B cell (primary cell): Measurements from ENCODE around the gene CNNM3. TPM values are rescaled to one million over a fixed set of nuclear protein-coding genes. Genes with fewer than 3 reads are reported as not detected.

Experiments used
- ATAC-seq: fragments of 200-7000 bp; cut with Tn5 transposase; one replicate; pipeline ENCODE4 v1.10.0; 2021; ENCODE audit warnings: low read depth, mild to moderate bottlenecking, moderate number of reproducible peaks, moderate library complexity
- CTCF ChIA-PET: fragments of 350-600 bp; sonication (Branson Sonifier 250); formaldehyde crosslinking; loops from one replicate; lab custom pipeline; 2021; ENCODE audit warnings: antibody characterized with exemption, inconsistent platforms; lab: Charles Lee
- POLR2A ChIA-PET: fragments of 350-600 bp; sonication (Branson Sonifier 250); formaldehyde crosslinking; loops from one replicate; lab custom pipeline; 2021; ENCODE audit warnings: antibody characterized with exemption; lab: Charles Lee
- DNase-seq: peaks from one replicate; pipeline ENCODE4 v3.0.0; 2013
- H2AFZ ChIP-seq: 2 replicates; pipeline ENCODE4 v1.6.1; 2012; ENCODE audit warnings: mild to moderate bottlenecking, low read depth, low read length; ENCODE audit not compliant: insufficient read depth, poor library complexity, severe bottlenecking
- H3K27ac ChIP-seq, 2 donors: 1 replicate in 1 of 2; 2 replicates in 1 of 2; pipeline ENCODE4 v1.5.1; 2012 to 2013; ENCODE audit warnings: low read length in 2 of 2, mild to moderate bottlenecking in 2 of 2, moderate library complexity in 1 of 2
- H3K27me3 ChIP-seq, 4 experiments: fragments of 200-600 bp in 1 of 4; sonication (generic) in 1 of 4; replicated peaks in 1 of 4; 1 replicate in 2 of 4; 2 replicates in 2 of 4; pipeline versions ENCODE4 v1.6.1 to v1.7.0; 2013 to 2016; ENCODE audit warnings: low read length in 3 of 4, mild to moderate bottlenecking in 2 of 4, mixed read lengths in 1 of 4, moderate library complexity in 1 of 4; ENCODE audit not compliant: insufficient read depth in 4 of 4, control insufficient read depth in 3 of 4; ENCODE audit errors: control extremely low read depth in 1 of 4
- H3K36me3 ChIP-seq, 2 experiments: replicated peaks in 1 of 2; 1 replicate in 1 of 2; 2 replicates in 1 of 2; pipeline versions ENCODE4 v1.6.1 to v1.7.1; 2013; ENCODE audit warnings: low read length in 1 of 2; ENCODE audit not compliant: insufficient read depth in 2 of 2, control insufficient read depth in 1 of 2; ENCODE audit errors: control extremely low read depth in 1 of 2, extremely low read depth in 1 of 2
- H3K4me1 ChIP-seq, 2 donors: fragments of 200-600 bp in 1 of 2; sonication (generic) in 1 of 2; 1 replicate in 1 of 2; 2 replicates in 1 of 2; pipeline versions ENCODE4 v1.5.1 to v1.6.1; 2013 to 2017; ENCODE audit warnings: low read length in 2 of 2; ENCODE audit not compliant: control insufficient read depth in 2 of 2, insufficient read depth in 2 of 2
- H3K4me2 ChIP-seq: replicated peaks from 2 replicates; pipeline ENCODE3; 2012; ENCODE audit warnings: mild to moderate bottlenecking, low read depth, low read length; ENCODE audit not compliant: poor library complexity, severe bottlenecking
- H3K4me3 ChIP-seq, 5 experiments: fragments of 200-600 bp in 1 of 5; sonication (generic) in 1 of 5; 1 replicate in 3 of 5; 2 replicates in 2 of 5; pipeline versions ENCODE4 v1.5.1 to v1.7.0; 2011 to 2016; ENCODE audit warnings: low read length in 4 of 5, mild to moderate bottlenecking in 4 of 5, low read depth in 2 of 5, control low read depth in 1 of 5, moderate library complexity in 1 of 5; ENCODE audit not compliant: insufficient read depth in 1 of 5; ENCODE audit errors: control extremely low read depth in 1 of 5, extremely low read depth in 1 of 5
- H3K79me2 ChIP-seq: fragments of 200-600 bp; sonication (generic); one replicate; pipeline ENCODE4 v1.6.0; 2016; ENCODE audit warnings: low read length; ENCODE audit not compliant: control insufficient read depth, insufficient read depth
- H3K9ac ChIP-seq: fragments of 200-600 bp; sonication (generic); 2 replicates; pipeline ENCODE4 v1.6.1; 2017; ENCODE audit warnings: mild to moderate bottlenecking, low read length, moderate library complexity
- H3K9me3 ChIP-seq, 3 donors: one replicate each; pipeline versions ENCODE4 v1.6.1 to v1.7.1; 2013; ENCODE audit warnings: low read length in 2 of 3; ENCODE audit not compliant: control insufficient read depth in 2 of 3, insufficient read depth in 1 of 3; ENCODE audit errors: control extremely low read depth in 1 of 3
- H4K20me1 ChIP-seq: 2 replicates; pipeline ENCODE4 v1.6.0; 2012; ENCODE audit warnings: mild to moderate bottlenecking, low read length; ENCODE audit not compliant: insufficient read depth, control insufficient read depth, poor library complexity, severe bottlenecking
- H3K27ac Mint-ChIP-seq: one replicate; pipeline ENCODE4 v1.8.0; 2021; ENCODE audit warnings: mixed read lengths
- H3K27me3 Mint-ChIP-seq: one replicate; pipeline ENCODE4 v1.8.0; 2021; ENCODE audit warnings: mixed read lengths
- H3K4me1 Mint-ChIP-seq: one replicate; pipeline ENCODE4 v1.8.0; 2021; ENCODE audit warnings: mixed read lengths
- H3K4me3 Mint-ChIP-seq: one replicate; pipeline ENCODE4 v1.8.0; 2021; ENCODE audit warnings: mixed read lengths
- H3K9me3 Mint-ChIP-seq: one replicate; pipeline ENCODE4 v1.8.0; 2022; ENCODE audit warnings: mixed read lengths; ENCODE audit not compliant: insufficient read depth
- EZH2 ChIP-seq: IDR thresholded peaks from 2 replicates; pipeline ENCODE4 v1.6.1; 2012; ENCODE audit warnings: borderline replicate concordance, low read depth, mild to moderate bottlenecking, moderate library complexity, low read length; ENCODE audit not compliant: insufficient read depth, poor library complexity, severe bottlenecking
- WGBS: methylation state at CpG from one replicate; pipeline ENCODE4 v1.1.5; 2013; ENCODE audit warnings: missing lambda C conversion rate; ENCODE audit not compliant: insufficient coverage; 5-methylcytosine and 5-hydroxymethylcytosine counted together
- intact Hi-C: fragments of 100-400 bp; cut with micrococcal nuclease; formaldehyde crosslinking; loops from one replicate; pipeline ENCODE4 v1.10.0; 2022
- polyA plus RNA-seq: library from polyadenylated mRNA; depleted of rRNA; stranded (reverse); fragments of >200 nt; gene quantifications from 2 replicates; pipeline ENCODE4 v1.2.3, GENCODE V29; 2012
- total RNA-seq, 2 donors: library from RNA; stranded (reverse); fragments of 120-200 nt in 1 of 2; gene quantifications; 1 replicate in 1 of 2; 2 replicates in 1 of 2; pipeline versions ENCODE4 v1.2.3 to v1.2.4, GENCODE V29; 2013 to 2022
- TF ChIP-seq, protein P1 (sequence below): fragments of 200-600 bp; IDR thresholded peaks from one replicate; pipeline ENCODE4 v1.8.0; 2022; ENCODE audit warnings: antibody characterized with exemption, mild to moderate bottlenecking

Gene CNNM3
- total and polyA plus RNA-seq, 2 donors (not counting 1 experiment from before 2014, with no cell fraction given): 28.8 to 54.7 TPM

- H3K4me1 Mint-ChIP-seq: peaks cover 38% of the 10 kb centered on the region
- intact Hi-C loops: loop anchor here (1.0 to 5.0 kb wide), 2 partner anchors 12 to 72 kb away; partner anchors contain the start of gene ANKRD39
- peak within 1 kb of the TSS; percentile 100 for H3K4me2 ChIP-seq
- DNase-seq (peak; percentile 73), ATAC-seq (peak; percentile 40)
- H2AFZ ChIP-seq: peak within 1 kb of the TSS; percentile 78
- TF ChIP-seq, protein P1, sequence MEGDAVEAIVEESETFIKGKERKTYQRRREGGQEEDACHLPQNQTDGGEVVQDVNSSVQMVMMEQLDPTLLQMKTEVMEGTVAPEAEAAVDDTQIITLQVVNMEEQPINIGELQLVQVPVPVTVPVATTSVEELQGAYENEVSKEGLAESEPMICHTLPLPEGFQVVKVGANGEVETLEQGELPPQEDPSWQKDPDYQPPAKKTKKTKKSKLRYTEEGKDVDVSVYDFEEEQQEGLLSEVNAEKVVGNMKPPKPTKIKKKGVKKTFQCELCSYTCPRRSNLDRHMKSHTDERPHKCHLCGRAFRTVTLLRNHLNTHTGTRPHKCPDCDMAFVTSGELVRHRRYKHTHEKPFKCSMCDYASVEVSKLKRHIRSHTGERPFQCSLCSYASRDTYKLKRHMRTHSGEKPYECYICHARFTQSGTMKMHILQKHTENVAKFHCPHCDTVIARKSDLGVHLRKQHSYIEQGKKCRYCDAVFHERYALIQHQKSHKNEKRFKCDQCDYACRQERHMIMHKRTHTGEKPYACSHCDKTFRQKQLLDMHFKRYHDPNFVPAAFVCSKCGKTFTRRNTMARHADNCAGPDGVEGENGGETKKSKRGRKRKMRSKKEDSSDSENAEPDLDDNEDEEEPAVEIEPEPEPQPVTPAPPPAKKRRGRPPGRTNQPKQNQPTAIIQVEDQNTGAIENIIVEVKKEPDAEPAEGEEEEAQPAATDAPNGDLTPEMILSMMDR: no peak
- no peak for TF ChIP-seq EZH2
- H3K9me3 Mint-ChIP-seq: no peaks in the 10 kb centered on the region
- H3K27me3 ChIP-seq: peaks cover 0 to 41% (median 14%) of the 10 kb centered on the region in 4 experiments
- peak within 1 kb of the TSS; percentile 75 for H3K27ac Mint-ChIP-seq
- no peaks in the 10 kb centered on the region for H4K20me1 ChIP-seq
- peak within 1 kb of the TSS; percentile 72 for H3K9ac ChIP-seq
- POLR2A ChIA-PET: no interaction called here
- no peaks in the 10 kb centered on the region for H3K36me3 ChIP-seq
- peaks cover 0 to 14% (median 0%) of the 10 kb centered on the region in 3 donors for H3K9me3 ChIP-seq
- H3K79me2 ChIP-seq: no peaks in the 10 kb centered on the region
- H3K4me3 ChIP-seq: peak within 1 kb of the TSS in 4 of 5 experiments; percentile 46 to 84 (median 60)
- peak within 1 kb of the TSS; percentile 89 for H3K4me3 Mint-ChIP-seq
- CTCF ChIA-PET: interaction anchor here (0.5 to 3.2 kb wide), 6 partner anchors 12 to 603 kb away, joined by 3 to 19 read pairs (median 4); partner anchors contain the start of gene ANKRD39
- H3K27me3 Mint-ChIP-seq: peaks cover 30% of the 10 kb centered on the region
- H3K4me1 ChIP-seq: peaks cover 41 to 50% of the 10 kb centered on the region in 2 donors
- 2% methylated on average over 93 of the region's 93 CpGs for WGBS
- no peak within 1 kb of the TSS for H3K27ac ChIP-seq
Measured at GRCh38 chr2:96869822-96870625, 54.0 kb downstream of the CNNM3 start, which contains the start of gene SEMA4C. TSS of gene SEMA4C (minus strand) at chr2:96870080. CDS start at chr2:96867886, 2,194 bp downstream.
